Stimulated activated CD4-positive, alpha-beta T cell treated with anti-CD3 and anti-CD28 coated beads, TNF-alpha, amount 100 ng/mL, for 48 hours (primary cell): ENCODE results near the gene SDR42E2.
A peak's percentile ranks its signal among the peaks of the same experiment; 100 is the strongest.
"Not testable (repeated sequence)": the region's sequence is repeated elsewhere in the genome, so short reads cannot be mapped to it uniquely, and the experiment has no call there.

Experiments used
- DNase-seq, 3 donors: peaks; one replicate each; pipeline ENCODE4 v3.0.0-alpha.2; 2020; ENCODE audit warnings: low read depth in 3 of 3

The SDR42E2 gene

GRCh38 chr16:22162656-22163009 lies 327 bp downstream of the SDR42E2 start:
- DNase-seq = no peak

- DNase-seq = no peak
Observed at GRCh38 chr16:22163806-22164205, 1.5 kb downstream of the SDR42E2 start.

- no peak for DNase-seq
Observed at GRCh38 chr16:22164482-22164881, 2.2 kb downstream of the SDR42E2 start.

- no peak for DNase-seq
Observed at GRCh38 chr16:22165508-22166285, 3.4 kb downstream of the SDR42E2 start.

- DNase-seq = no peak
Observed at GRCh38 chr16:22171953-22172352, 9.6 kb downstream of the SDR42E2 start.

GRCh38 chr16:22172642-22173041 lies 10.3 kb downstream of the SDR42E2 start:
- not testable (repeated sequence) for DNase-seq

DNA sequence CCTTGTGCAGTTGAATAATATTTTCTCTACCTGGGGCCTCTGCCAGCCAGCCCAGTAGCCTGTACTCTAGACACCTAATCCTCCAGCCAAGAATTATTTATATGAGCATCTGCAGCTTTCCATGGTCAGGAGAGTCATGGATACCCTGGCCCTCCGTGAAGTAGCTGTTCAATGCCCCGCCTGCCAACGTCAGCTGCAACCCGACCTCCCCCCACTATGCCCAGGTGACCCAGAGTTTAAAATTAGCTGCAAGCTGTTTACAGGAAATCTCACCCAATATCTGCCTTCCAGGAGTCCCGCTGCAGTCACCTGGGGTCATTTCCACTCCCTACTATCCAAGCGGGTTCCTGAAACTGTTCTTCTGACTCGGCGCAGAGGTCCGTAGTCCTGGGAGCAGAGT lies 12.3 kb downstream of the SDR42E2 start:
- no peak for DNase-seq

- DNase-seq = no peak
Observed at GRCh38 chr16:22177968-22178930, 15.9 kb downstream of the SDR42E2 start.

DNA sequence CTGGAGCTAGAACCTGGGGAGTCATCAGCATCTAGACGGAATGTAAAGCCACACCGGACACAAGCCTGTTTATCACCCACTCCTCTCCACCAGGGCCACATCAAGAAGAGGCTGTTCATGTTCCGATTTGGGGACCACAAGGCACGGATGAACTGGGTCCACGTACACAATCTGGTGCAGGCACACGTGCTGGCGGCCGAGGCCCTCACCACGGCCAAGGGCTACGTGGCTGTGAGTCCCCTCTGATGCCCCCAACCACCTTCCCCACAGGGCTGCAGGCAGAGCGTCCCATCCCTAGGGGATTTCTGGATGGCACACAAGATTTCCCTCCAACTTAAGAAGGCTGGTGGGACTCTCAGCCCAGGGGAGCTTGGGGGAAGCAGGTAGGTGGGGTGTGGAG lies 19.1 kb downstream of the SDR42E2 start:
- no peak for DNase-seq

DNA sequence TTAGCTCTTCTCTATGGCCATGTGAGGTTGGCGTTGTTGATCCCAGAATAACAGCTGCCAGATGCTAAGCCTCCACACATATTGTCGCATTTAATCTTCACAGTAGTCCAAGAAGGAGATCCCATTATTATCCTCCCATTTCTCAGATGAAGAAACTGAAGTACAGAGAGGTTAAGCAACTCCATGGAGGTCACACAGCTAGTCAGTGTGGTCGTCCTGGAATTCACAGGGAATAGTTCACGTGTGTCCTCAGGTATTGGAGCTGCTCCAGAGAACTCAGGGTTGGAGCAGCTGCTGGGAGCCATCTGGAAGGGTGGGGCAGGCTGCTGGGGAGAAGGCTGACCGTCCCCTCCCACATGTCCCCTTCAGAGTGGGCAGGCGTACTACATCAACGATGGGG lies 19.5 kb downstream of the SDR42E2 start:
- no peak for DNase-seq

DNA sequence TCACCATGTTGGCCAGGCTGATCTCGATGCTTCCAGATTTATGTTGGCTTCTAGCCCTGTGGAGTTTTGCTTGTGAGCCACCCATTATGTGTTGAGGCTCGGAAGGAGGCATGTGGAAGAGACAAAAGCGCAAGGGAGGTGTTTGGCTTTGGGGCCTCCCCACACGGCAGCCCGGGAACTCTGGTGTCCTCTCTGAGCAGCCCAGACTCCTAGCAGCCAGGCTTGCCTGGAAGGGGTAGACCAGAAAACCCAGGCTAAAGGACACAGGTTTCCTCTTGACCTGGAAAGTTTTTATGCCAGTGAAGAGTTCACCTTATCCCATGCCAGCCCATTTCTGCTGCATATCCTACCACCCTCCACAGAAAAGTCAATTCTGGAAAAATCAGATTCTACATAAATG lies 21.0 kb downstream of the SDR42E2 start:
- no peak for DNase-seq

GRCh38 chr16:22183901-22184614 lies 21.8 kb downstream of the SDR42E2 start:
- DNase-seq = no peak

DNA sequence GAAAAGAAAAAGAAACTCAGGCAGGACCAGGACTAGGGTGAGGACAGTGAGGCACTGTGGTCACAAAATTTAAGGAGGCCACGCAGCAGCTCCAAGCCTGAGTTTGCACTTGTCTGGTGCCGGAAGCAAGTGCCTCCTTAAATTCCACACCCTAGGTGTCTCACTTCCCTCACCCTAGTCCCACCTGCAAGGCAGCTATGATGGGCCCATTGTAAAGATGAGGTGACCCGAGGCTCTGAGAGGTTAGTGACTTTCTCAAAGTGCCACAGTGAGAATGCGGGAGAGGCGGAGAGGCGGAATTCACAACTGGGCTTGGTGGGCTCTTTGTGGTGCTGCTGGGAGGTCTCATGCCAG lies 22.3 kb downstream of the SDR42E2 start:
- no peak for DNase-seq

GRCh38 chr16:22186517-22186916 lies 24.2 kb downstream of the SDR42E2 start:
- no peak for DNase-seq

GRCh38 chr16:22188267-22188594 lies 25.9 kb downstream of the SDR42E2 start:
- DNase-seq = no peak

GRCh38 chr16:22188595-22189442 lies 26.5 kb downstream of the SDR42E2 start:
- DNase-seq = peak; percentile 30 to 41 (median 31)

DNA sequence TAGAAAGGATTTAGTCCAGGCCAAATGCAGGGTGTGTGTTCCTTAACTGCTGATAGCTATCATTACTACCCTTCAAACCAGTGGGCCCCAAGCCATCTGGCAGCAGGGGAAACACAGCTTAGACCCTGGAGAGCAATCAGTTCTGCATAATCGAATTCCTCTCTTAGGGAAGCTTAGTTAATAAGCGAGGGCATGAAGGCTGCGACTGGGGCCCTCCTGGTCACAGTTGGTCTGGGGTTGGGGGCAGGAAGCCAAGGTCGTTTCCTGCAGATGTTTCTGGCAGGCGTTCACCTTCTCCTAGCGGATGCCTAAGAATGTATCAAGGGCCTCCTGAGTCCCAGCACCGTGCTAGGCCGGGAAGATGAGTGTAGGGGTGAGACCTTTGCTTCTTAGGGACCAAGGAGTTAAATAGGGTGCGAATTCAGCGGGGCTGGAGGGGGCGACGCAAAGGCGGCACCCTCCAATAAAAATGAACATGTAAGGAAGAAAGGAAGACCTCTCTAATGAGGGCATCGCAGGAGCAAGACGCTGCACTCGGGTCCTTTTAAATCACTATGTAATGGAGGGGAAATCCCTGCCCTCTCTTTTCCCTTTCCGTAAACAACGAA lies 27.3 kb downstream of the SDR42E2 start:
- DNase-seq = no peak

- peak; percentile 100 for DNase-seq
Observed at GRCh38 chr16:22190081-22190775, 27.9 kb downstream of the SDR42E2 start.

GRCh38 chr16:22190776-22191531 lies 28.6 kb downstream of the SDR42E2 start:
- peak; percentile 97 to 99 (median 98) for DNase-seq
